CD4-positive, alpha-beta T cell treated with Interferon alpha-2 for 1 hour (primary cell): ENCODE results near the gene UXS1.

ENCODE experiments used
- DNase-seq, 2 donors: peaks; one replicate each; pipeline ENCODE4 v3.0.0-alpha.2; 2020 to 2022

Gene UXS1

GRCh38 chr2:106189325-106189724 lies 4.8 kb downstream of the UXS1 start:
- DNase-seq, result no peak

GRCh38 chr2:106187273-106187891 lies 6.7 kb downstream of the UXS1 start:
- no peak for DNase-seq

DNA sequence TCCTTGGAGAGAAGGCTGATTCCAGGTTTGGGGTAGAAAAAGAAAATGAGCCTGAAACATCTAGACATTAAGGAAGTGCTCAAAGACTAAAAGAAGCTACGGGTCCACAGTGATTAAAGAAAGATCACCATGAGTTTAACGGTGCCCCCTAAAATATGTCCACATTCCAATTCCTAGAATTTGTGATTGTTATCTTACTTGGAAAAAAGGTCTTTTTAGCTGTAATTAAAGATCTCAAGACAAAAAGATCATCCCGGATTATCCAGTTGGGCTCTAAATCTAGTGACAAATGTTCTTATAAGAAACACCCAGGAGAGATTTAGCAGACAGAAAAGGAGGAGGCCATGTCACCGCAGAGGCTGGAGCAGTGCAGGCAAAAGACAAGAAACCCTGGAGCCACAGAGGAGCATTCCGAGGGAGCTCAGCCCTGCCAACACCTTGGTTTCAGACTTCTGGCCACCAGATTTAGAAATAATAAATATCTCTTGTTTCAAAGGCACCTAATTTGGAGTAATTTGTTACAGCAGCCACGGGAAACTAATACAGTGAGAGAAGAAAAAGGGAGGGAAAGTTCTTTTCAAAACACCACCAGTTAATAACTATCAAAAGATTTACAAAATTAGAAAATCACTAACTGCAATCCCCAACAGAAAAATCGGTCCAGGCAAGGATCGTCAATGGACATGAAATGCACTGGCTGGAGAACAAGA lies 8.5 kb downstream of the UXS1 start:
- no peak for DNase-seq

- no peak for DNase-seq
These were observed 9.2 kb downstream of the UXS1 start for GRCh38 chr2:106184857-106185256.

- DNase-seq, result no peak
These were observed 9.7 kb downstream of the UXS1 start for GRCh38 chr2:106184394-106184793.

GRCh38 chr2:106183101-106183696 lies 10.9 kb downstream of the UXS1 start:
- no peak for DNase-seq

- DNase-seq, result no peak
These were observed 13.0 kb downstream of the UXS1 start for GRCh38 chr2:106181064-106181463.

DNA sequence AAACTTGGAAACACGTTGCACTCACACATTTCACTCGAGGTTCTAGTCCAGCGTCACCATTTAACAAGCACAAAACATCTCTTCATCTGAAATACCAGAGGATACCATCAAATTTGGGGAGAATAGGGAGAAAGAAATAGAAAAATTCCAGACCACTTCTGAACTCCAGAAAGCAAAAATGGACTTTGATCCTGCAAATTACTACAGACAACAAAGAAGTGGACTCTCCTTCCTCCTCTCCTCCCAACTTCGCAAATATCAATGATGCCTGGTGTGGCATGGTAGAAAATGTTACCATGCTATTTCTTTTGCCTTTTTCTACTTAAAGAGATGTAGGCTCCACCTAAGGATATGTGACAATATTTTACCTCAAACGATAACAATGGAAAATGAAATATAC lies 13.5 kb downstream of the UXS1 start:
- DNase-seq, result no peak

- no peak for DNase-seq
These were observed 15.4 kb downstream of the UXS1 start for GRCh38 chr2:106178716-106179115.

DNA sequence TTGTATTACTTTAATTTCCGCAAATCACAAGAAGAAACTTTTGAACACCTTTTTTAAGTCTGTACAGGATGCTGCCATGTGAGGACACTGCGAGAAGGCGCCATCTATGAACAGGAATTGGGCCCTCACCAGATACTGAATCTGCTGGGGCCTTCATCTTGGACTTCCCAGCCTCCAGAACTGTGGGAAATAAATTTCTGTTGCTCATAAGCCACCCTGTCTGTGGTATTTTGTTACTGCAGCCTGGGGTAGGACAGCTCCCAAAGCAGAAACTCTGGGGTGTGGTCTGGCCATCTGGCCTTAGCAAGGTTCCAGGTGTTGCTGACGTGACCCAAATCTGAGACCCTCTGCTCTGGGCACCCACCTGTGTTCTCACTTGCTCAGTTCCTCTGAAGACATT lies 16.5 kb downstream of the UXS1 start:
- DNase-seq, result no peak

DNA sequence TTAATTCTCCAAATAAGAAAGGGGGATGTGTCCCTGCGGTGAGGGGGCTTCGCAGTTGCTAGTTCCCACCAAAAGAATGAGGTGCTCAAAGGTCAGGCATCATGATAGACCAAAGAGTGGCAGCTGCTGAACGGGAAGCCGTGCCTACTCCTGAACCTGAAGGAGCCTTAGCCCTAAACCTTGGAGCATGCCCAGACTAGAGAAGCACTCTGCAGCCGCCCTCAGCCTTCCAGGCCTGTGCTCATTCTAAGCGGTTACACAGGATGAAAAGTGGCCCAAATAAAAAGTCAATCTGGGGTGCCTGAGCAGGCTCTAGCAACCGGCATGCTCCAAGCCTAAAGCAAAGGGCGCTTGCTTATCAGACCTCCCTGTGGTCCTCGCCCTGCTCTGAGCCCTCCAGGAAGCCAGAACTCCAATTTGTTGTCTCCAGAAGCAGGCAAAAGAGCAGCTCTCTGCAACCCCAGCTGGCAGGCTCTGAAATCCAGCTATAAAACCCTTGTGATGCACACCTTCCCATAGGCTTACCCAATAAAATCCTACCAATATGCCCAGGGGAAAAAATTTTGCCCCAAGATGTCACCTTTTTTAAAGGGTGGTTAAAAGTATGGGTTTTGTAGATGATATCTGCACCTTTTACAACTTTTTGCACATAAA lies 17.5 kb downstream of the UXS1 start:
- DNase-seq, result no peak

GRCh38 chr2:106175086-106175850 lies 18.8 kb downstream of the UXS1 start:
- DNase-seq, result no peak

DNA sequence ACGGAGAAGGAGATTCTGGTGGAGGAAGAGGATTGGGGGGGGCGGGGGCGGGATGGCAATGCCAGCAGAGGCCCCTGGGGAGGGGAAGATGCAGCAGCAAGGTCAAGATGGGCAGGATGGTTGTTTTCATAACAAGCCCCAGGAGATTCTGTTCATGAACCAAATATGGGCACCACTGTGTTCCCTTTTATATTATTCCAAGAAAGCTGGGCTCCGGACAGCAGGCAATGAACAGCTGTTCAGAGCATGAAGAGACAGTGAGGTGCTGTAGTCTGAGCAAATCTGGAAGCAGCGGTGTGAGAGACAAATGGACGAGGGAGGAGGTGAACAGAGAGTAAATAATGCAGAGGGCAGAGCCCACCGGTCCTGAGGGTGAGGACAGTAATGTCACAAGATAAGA lies 20.0 kb downstream of the UXS1 start:
- no peak for DNase-seq

DNA sequence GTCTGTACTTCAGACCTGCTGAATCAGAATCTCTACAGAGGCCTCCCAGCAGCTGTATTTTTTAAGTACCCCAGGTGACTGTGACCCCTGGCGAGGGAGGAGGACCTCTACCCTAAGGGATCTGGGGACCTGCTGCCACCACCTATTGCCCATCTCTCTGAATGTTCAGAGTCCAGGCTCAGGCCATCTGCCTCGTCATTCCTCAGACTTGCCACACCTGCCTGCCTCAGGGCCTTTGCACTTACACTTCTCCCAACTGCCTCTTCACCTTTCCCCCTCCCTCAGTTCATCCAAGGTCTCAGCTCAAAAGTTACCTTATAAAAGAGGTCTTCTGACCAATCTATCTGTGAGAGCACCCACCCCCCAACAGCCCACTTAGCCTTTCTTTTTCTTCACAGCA lies 21.5 kb downstream of the UXS1 start:
- DNase-seq, result no peak

DNA sequence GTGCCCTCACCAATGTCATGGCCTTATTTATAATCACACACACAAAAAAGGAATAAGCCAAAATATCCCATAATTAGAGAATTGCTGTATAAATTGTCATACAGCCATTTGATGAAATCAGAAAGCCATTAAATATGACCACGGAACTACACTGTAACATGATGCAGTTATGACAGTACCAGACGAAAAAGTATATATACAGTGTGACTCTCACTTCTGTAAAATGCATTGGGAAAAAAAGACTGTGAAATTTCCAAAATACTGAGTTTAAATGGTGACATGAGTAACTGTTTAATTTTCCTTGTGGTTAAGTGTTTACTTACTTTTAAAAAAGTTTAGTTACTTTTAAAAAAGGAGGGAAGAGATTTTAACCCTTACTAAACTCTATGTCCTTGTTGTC lies 25.4 kb downstream of the UXS1 start:
- no peak for DNase-seq

DNA sequence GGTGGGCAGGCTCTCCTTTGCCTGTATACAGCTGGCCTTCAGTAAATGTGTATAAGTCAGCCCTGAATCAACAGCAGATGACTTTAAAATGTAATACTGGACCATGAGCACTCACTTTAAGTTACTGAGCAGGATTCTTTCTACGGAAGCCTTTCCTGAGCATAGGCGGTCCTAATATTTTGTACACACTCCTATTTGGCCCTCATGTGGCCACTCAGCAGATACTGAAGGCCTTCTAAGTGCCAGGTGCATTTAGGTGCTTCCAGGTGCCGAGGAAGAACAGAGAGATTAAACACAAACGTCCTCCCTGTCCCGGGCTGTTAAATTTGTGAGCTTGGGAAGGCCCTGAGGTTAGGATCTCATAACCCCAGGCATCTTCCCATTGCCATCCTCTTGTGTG lies 27.0 kb downstream of the UXS1 start:
- no peak for DNase-seq

DNA sequence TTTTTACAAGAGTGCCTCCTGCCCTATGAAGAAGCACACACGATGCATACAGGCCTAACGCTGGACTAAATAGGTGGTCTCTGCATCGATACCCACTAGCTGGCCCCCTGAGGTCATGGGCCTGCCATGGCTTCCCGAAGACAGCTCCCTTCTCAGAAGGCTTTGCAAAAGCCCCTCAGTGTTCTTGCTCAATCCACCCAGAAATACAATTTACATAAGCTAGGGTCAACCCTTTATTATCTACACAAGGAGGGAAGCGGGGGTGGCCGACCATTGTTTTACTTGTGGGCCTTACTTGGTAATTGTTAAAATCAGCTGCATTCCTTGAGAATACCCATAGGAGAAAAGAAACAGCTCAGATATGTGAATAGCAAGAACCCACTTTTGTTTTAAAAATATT lies 28.5 kb downstream of the UXS1 start:
- DNase-seq, result no peak

- DNase-seq, result no peak
These were observed 29.1 kb downstream of the UXS1 start for GRCh38 chr2:106165029-106165428.

DNA sequence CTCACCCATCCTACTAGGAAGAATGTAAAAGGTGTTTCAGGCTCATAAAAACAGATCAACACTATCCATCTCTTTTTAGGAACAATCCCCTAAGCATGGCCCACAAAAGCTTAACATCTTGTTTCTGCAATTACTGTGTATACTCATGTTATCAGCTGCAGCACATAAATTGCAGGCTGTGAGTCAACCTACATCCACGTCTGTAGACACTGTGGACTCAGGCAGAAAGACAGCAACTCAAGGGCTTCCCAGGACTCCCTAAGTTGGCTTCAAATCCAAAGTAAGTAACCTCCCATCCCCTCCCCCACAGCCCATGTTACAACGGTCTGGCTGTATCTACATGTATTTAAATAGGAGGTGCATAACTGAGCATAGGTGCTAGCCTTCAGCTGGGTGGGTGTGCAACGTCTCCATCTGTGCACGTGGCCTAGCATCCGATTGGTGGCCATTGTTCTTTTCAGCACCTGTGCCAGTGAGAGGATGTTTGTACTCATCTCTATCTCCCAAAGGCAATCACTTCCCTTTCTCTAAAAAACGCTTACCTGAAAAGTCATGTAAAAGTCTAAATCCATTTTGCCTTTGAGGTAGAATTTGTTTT lies 30.1 kb downstream of the UXS1 start:
- no peak for DNase-seq

- no peak for DNase-seq
These were observed 31.9 kb downstream of the UXS1 start for GRCh38 chr2:106161938-106162820.

DNA sequence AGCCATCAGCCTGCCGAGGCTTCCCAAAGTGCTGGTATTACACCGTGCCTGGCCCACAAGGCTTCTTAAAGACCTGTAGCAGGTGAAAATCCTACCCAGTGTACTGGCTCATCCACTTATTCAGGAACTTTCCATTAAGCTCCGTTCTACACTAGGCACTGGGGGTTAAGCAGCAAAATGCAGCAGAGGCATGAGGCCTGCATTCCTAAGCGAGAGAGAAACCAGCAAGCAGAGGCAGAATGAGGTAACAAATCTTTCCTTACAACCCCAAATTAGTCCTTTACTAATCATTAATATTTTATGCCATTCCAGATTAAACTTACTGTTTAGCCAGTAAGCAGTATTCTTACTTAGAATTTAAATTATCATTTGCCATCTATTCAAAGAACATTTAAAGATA lies 32.8 kb downstream of the UXS1 start:
- no peak for DNase-seq

DNA sequence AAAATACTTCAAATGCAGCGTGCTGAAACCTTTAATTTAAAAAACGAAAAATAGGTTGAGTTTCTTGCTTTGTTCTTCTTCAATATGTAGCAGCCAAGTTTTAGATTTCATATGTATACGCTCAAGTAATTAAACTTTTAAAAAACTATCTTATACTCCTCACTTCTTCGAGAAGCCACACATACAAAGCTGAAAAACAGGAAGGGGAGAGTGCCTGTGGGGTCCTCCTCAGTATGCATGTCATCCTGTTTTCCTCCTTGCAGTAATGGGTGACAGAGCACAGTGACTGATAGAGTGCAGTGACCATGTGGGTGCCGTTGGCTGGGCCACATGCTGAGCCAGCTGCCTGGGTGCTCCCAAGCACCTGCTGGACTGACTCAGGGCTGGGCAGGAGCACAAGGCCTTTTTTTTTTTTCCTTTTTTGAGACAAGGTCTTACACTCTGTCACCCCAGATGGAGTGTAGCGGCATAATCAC lies 33.3 kb downstream of the UXS1 start:
- DNase-seq, result peak; percentile 49 to 58
